Omental fat pad (tissue), 4 donors: ENCODE data around the gene MAPK10. TPM values are rescaled to one million over a fixed set of nuclear protein-coding genes. Genes with fewer than 3 reads are reported as not detected.

Source experiments
- ATAC-seq: fragments of 150-250 bp; one replicate; pipeline ENCODE4 v1.9.1; 2016; ENCODE audit warnings: mild to moderate bottlenecking, moderate library complexity; ENCODE audit not compliant: low FRiP score
- DNase-seq: peaks from one replicate; pipeline ENCODE4 v3.0.0-alpha.2; 2019; ENCODE audit warnings: low spot score
- CTCF ChIP-seq, 3 donors: fragments of 450-650 bp; IDR thresholded peaks; one replicate each; pipeline ENCODE4 v1.5.1; 2016 to 2017; ENCODE audit warnings: antibody characterized with exemption in 3 of 3, mild to moderate bottlenecking in 3 of 3, moderate library complexity in 2 of 3
- total RNA-seq, 4 donors: library from RNA; depleted of rRNA; stranded (reverse); fragments of >200 nt; gene quantifications; one replicate each; pipeline ENCODE4 v1.1.0, GENCODE V29; 2016

The MAPK10 gene
- total RNA-seq, 4 donors from 2014 or later: 38.5 to 51.3 (median 41.4) TPM

GRCh38 chr4:85961887-85962286, 398.0 kb downstream of the MAPK10 start:
- TF ChIP-seq CTCF (IDR thresholded peaks at IDR 0.05): no peak
- DNase-seq (no peak), ATAC-seq (no peak)

GRCh38 chr4:85956293-85956945, 403.4 kb downstream of the MAPK10 start:
- no peak for DNase-seq

GRCh38 chr4:85955620-85956292, 404.1 kb downstream of the MAPK10 start:
- no peak for DNase-seq
- no peak for ATAC-seq
- TF ChIP-seq CTCF (IDR thresholded peaks at IDR 0.05): no peak

More at GRCh38 chr4:85956293-85956945, 403.4 kb downstream of the MAPK10 start:
- ATAC-seq: no peak
- no peak for TF ChIP-seq CTCF (IDR thresholded peaks at IDR 0.05)

- no peak for DNase-seq
- TF ChIP-seq CTCF (IDR thresholded peaks at IDR 0.05): no peak
- peak; percentile 59 for ATAC-seq
Observed at GRCh38 chr4:85953651-85954018, 406.2 kb downstream of the MAPK10 start.

GRCh38 chr4:85952972-85953650, 406.7 kb downstream of the MAPK10 start:
- ATAC-seq (no peak), DNase-seq (no peak)
- no peak for TF ChIP-seq CTCF (IDR thresholded peaks at IDR 0.05)

GRCh38 chr4:85952528-85952927, 407.3 kb downstream of the MAPK10 start:
- ATAC-seq (no peak), DNase-seq (no peak)
- no peak for TF ChIP-seq CTCF (IDR thresholded peaks at IDR 0.05)
